OCI-LY3 (cell line): Measurements from ENCODE around the gene FERMT2.

Source experiments
- H2AFZ ChIP-seq: fragments of 200-600, 300-600 bp; shearing (Covaris generic); 2 replicates; pipeline ENCODE4 v1.6.0; 2014; ENCODE audit warnings: antibody characterized with exemption, low read depth, low read length
- H3K27ac ChIP-seq: fragments of 200-600, 300-600 bp; sonication (generic); 2 replicates; pipeline ENCODE4 v1.5.1; 2014; ENCODE audit warnings: mild to moderate bottlenecking, low read length, moderate library complexity, mixed read lengths
- H3K27me3 ChIP-seq: fragments of 200-600, 300-600 bp; sonication (generic); 2 replicates; pipeline ENCODE4 v1.6.1; 2014; ENCODE audit warnings: low read depth, low read length, mixed read lengths
- H3K36me3 ChIP-seq: fragments of 200-600, 300-600 bp; sonication (generic); replicated peaks from 2 replicates; pipeline ENCODE3; 2014; ENCODE audit warnings: low read depth, low read length, mixed read lengths
- H3K4me1 ChIP-seq: fragments of 300-600, 200-600 bp; sonication (generic); 2 replicates; pipeline ENCODE4 v1.6.1; 2014; ENCODE audit warnings: low read length, mixed read lengths
- H3K4me2 ChIP-seq: fragments of 200-600, 300-600 bp; sonication (generic); 2 replicates; pipeline ENCODE4 v1.6.1; 2014; ENCODE audit warnings: low read length, mixed read lengths
- H3K4me3 ChIP-seq: fragments of 300-600, 200-600 bp; sonication (generic); 2 replicates; pipeline ENCODE4 v1.5.1; 2014; ENCODE audit warnings: antibody characterized with exemption, mild to moderate bottlenecking, low read length, moderate library complexity
- H3K79me2 ChIP-seq: fragments of 300-600, 200-600 bp; shearing (Covaris generic); 2 replicates; pipeline ENCODE4 v1.6.1; 2014; ENCODE audit warnings: mild to moderate bottlenecking, low read length, mixed read lengths
- H3K9ac ChIP-seq: fragments of 300-600, 200-600 bp; shearing (Covaris generic); 2 replicates; pipeline ENCODE4 v1.6.0; 2014; ENCODE audit warnings: mild to moderate bottlenecking, low read length, moderate library complexity
- H3K9me3 ChIP-seq: fragments of 200-600, 300-600 bp; shearing (Covaris generic); 2 replicates; pipeline ENCODE4 v1.6.1; 2014; ENCODE audit warnings: low read length, mixed read lengths; ENCODE audit not compliant: insufficient read depth
- H4K20me1 ChIP-seq: fragments of 200-600, 300-600 bp; sonication (generic); 2 replicates; pipeline ENCODE4 v1.6.1; 2016; ENCODE audit warnings: low read length, mixed read lengths; ENCODE audit not compliant: insufficient read depth
- EZH2phosphoT487 ChIP-seq: fragments of 200-600 bp; shearing (Covaris generic); IDR thresholded peaks from 2 replicates; pipeline ENCODE4 v1.6.1; 2018; ENCODE audit warnings: antibody characterized with exemption, mixed run types, low read depth
- TF ChIP-seq, protein P1 (sequence below): fragments of 200-600, 300-600 bp; sonication (generic); IDR thresholded peaks from 2 replicates; pipeline ENCODE4 v1.5.1; 2014; ENCODE audit warnings: antibody characterized with exemption, low read length, low read depth

Gene FERMT2

DNA sequence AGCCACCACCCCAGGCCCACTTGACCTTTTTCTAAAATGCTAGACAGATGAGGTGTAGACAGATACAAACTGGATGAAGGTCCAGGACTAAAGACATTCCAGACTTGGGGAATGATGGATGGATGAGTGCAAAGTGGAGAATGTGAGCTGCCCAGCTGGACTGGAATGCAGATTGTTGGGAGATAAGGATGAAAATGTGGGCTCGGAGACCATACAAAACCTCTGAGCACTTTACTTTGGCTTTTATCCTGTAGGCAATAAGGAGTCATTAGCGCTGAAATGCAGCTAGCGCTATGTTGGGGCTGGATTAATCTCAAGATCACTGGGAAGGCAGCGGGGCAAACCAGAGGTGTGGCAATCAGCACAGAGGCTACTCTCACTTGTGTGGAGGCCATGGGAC lies 94.7 kb downstream of the FERMT2 start:
- no peaks in the 10 kb centered on the region for H3K36me3 ChIP-seq
- H3K27me3 ChIP-seq: no peaks in the 10 kb centered on the region
- no peak overlapping the region for H3K9ac ChIP-seq
- H2AFZ ChIP-seq: no peak overlapping the region
- H3K9me3 ChIP-seq: no peaks in the 10 kb centered on the region
- H3K27ac ChIP-seq: no peak overlapping the region
- TF ChIP-seq EZH2phosphoT487: no peak
- TF ChIP-seq, protein P1, sequence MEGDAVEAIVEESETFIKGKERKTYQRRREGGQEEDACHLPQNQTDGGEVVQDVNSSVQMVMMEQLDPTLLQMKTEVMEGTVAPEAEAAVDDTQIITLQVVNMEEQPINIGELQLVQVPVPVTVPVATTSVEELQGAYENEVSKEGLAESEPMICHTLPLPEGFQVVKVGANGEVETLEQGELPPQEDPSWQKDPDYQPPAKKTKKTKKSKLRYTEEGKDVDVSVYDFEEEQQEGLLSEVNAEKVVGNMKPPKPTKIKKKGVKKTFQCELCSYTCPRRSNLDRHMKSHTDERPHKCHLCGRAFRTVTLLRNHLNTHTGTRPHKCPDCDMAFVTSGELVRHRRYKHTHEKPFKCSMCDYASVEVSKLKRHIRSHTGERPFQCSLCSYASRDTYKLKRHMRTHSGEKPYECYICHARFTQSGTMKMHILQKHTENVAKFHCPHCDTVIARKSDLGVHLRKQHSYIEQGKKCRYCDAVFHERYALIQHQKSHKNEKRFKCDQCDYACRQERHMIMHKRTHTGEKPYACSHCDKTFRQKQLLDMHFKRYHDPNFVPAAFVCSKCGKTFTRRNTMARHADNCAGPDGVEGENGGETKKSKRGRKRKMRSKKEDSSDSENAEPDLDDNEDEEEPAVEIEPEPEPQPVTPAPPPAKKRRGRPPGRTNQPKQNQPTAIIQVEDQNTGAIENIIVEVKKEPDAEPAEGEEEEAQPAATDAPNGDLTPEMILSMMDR: no peak
- no peaks in the 10 kb centered on the region for H3K79me2 ChIP-seq
- peaks cover 11% of the 10 kb centered on the region for H3K4me1 ChIP-seq
- H4K20me1 ChIP-seq: no peaks in the 10 kb centered on the region
- no peak overlapping the region for H3K4me2 ChIP-seq
- no peak overlapping the region for H3K4me3 ChIP-seq

DNA sequence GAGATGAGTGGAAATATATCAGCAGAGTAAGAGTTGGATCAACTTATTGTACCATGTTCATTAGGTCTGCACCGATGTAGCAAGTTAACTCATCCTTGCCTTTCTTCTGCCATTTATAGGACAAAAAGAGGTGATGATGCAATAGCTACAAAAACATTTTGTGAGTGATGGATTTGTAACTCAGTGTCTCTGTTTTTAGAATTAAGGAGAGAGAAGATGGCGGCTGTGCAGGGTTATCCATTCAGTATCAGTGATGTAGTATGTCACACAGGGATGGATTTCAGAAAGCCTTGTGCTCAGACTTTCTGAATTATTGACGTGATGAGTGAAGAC lies 97.4 kb downstream of the FERMT2 start:
- no peak overlapping the region for H2AFZ ChIP-seq
- H3K4me1 ChIP-seq: no peaks in the 10 kb centered on the region
- H3K4me3 ChIP-seq: no peak overlapping the region
- H3K79me2 ChIP-seq: no peaks in the 10 kb centered on the region
- H4K20me1 ChIP-seq: no peaks in the 10 kb centered on the region
- TF ChIP-seq, protein P1: no peak
- no peak for TF ChIP-seq EZH2phosphoT487
- no peaks in the 10 kb centered on the region for H3K36me3 ChIP-seq
- no peak overlapping the region for H3K27ac ChIP-seq
- no peaks in the 10 kb centered on the region for H3K9me3 ChIP-seq
- H3K9ac ChIP-seq: no peak overlapping the region
- no peak overlapping the region for H3K4me2 ChIP-seq
- H3K27me3 ChIP-seq: no peaks in the 10 kb centered on the region

DNA sequence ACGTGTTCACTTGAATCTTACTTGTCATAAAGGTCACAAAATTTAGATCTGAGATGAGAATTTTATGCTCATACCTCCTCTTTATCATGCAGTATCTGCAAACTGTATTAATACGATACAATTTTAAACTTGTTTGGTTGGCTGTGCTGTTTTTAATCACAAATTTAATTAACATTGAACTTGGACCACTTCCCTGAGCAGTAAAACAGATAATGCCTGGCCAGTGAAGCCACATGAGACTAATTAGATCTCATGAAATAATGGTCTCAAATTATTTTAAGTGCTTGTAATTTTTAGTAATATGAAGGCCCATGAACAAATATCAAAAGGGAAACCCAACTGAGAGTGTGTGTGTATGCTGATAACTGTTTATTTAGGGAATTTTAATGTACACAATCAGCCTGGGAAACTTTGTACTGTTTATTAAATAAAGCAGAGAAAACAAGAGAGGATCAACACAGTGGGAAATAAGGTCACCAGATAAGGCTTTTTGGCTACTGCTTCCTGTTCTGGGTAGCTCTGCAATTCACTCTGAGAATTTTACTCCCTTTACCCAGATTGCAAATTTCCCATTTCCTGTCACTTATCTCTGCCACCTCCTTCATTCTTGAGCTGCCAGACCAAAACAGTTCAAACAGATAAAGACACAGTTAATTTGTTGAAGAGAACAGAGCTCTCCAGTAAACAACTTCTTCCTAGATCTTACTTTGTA lies 97.9 kb downstream of the FERMT2 start:
- Histone ChIP-seq H3K36me3 (no peaks in the 10 kb centered on the region), H2AFZ (no peak overlapping the region), H3K4me3 (no peak overlapping the region), H3K4me1 (no peaks in the 10 kb centered on the region), H3K9ac (no peak overlapping the region), H3K27me3 (no peaks in the 10 kb centered on the region), H4K20me1 (no peaks in the 10 kb centered on the region), H3K79me2 (no peaks in the 10 kb centered on the region), H3K27ac (no peak overlapping the region), H3K4me2 (no peak overlapping the region), H3K9me3 (no peaks in the 10 kb centered on the region)
- TF ChIP-seq, protein P1: no peak
- TF ChIP-seq EZH2phosphoT487: no peak

DNA sequence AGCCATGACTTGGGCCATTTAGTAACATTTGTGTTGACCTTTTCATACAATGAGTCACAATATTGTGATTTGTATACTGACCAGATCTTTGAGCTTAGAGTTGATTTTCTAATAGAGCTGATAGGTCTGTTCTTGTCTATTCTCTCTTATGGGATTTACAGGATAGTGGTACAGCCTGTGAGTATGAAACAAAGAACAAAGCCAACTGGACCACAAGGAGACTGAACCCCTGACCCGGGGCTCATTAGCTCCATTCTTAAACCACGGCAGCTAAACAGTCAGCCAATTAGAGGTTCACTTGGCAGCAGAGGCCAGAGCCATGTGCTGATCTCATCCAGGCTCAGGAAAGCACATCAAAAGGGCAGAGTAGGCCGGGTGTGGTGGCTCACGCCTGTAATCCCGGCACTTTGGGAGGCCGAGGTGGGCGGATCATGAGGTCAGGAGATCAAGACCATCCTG lies 100.4 kb downstream of the FERMT2 start:
- no peaks in the 10 kb centered on the region for H3K27me3 ChIP-seq
- no peaks in the 10 kb centered on the region for H3K9me3 ChIP-seq
- TF ChIP-seq EZH2phosphoT487: no peak
- TF ChIP-seq, protein P1: no peak
- no peaks in the 10 kb centered on the region for H4K20me1 ChIP-seq
- no peaks in the 10 kb centered on the region for H3K79me2 ChIP-seq
- no peaks in the 10 kb centered on the region for H3K4me1 ChIP-seq
- no peak overlapping the region for H2AFZ ChIP-seq
- no peak overlapping the region for H3K9ac ChIP-seq
- no peak overlapping the region for H3K4me3 ChIP-seq
- no peak overlapping the region for H3K4me2 ChIP-seq
- H3K27ac ChIP-seq: no peak overlapping the region
- no peaks in the 10 kb centered on the region for H3K36me3 ChIP-seq
